Esophagus muscularis mucosa (tissue), 3 donors: ENCODE measurements around the gene CHAT.

Source experiments
- CTCF ChIP-seq, 3 experiments: fragments of 200-600 bp in 2 of 3; fragments of 450-650 bp in 1 of 3; sonication (generic) in 2 of 3; IDR thresholded peaks; one replicate each; pipeline ENCODE4 v1.5.1; 2017 to 2019; ENCODE audit warnings: antibody characterized with exemption in 3 of 3, mild to moderate bottlenecking in 2 of 3, moderate library complexity in 1 of 3
- POLR2A ChIP-seq: fragments of 450-650 bp; IDR thresholded peaks from one replicate; pipeline ENCODE4 v1.6.1; 2017; ENCODE audit warnings: antibody characterized with exemption, moderate library complexity, mild to moderate bottlenecking, low read depth
- POLR2AphosphoS5 ChIP-seq, 2 donors: sonication (generic); formaldehyde crosslinking; IDR thresholded peaks; one replicate each; pipeline ENCODE4 v1.6.1; 2017; ENCODE audit warnings: antibody characterized with exemption in 2 of 2

DNA sequence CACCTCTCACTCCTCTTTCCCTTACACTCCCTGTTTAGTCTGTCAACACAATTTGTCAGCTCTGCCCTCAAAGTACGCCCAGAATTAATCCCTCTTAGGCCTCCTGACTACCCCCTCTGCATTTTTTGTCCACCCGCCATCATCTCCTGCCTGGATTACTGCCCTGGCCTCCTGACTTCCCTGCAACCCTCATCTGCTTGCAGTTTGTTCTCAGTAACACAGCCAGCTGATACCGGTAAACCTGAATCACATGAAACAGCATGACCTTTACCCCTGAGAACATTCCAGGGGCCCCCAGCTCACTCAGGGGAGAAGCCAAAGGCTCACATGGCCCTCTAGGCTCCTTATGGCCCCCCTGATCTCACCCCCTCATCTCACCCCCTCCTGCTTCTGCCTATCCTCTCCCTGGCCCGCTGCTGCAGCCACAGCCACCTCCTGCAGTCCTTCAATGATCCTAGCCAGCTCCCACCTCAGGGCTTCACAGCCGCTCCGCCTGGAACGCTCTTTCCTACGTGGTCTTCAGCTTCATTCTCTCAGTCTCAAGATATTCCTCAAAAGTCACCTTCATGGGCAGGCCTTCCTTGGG lies 74.5 kb downstream of the CHAT start:
- no peak for TF ChIP-seq CTCF (IDR thresholded peaks at IDR 0.05)
- TF ChIP-seq POLR2AphosphoS5 (IDR thresholded peaks at IDR 0.05) = no peak
- TF ChIP-seq POLR2A = no peak
